T-helper 9 cell (primary cell): ENCODE measurements around the gene CHCHD1.
"Not testable (repeated sequence)": the region's sequence is repeated elsewhere in the genome, so short reads cannot be mapped to it uniquely, and the experiment has no call there.

Source experiments
- DNase-seq: peaks from one replicate; pipeline ENCODE4 v3.0.0-alpha.2; 2020
- total RNA-seq, 2 donors: gene quantifications; one replicate each; lab custom pipeline; 2026; lab: John Stamatoyannopoulos, UW

The CHCHD1 gene
- 8.4 to 24.4 reads per million in 2 donors for total RNA-seq

- peak; percentile 91 for DNase-seq
These were observed at the start of gene CHCHD1 for GRCh38 chr10:73781879-73782748. TSS of gene CHCHD1 (plus strand) at chr10:73782048. CDS start at chr10:73782076, 28 bp downstream.

- no peak for DNase-seq
These were observed 49.4 kb upstream of the CHCHD1 start for GRCh38 chr10:73732426-73732825.

- DNase-seq, result no peak
These were observed 48.8 kb upstream of the CHCHD1 start for GRCh38 chr10:73732931-73733623.

- no peak for DNase-seq
These were observed 47.7 kb upstream of the CHCHD1 start for GRCh38 chr10:73734028-73734720.

- no peak for DNase-seq
These were observed 47.0 kb upstream of the CHCHD1 start for GRCh38 chr10:73734796-73735305.

GRCh38 chr10:73740501-73741254, 41.2 kb upstream of the CHCHD1 start:
- not testable (repeated sequence) for DNase-seq

GRCh38 chr10:73742454-73742734, 39.5 kb upstream of the CHCHD1 start:
- DNase-seq, result no peak

- no peak for DNase-seq
These were observed 38.4 kb upstream of the CHCHD1 start for GRCh38 chr10:73743327-73743904.

- peak; percentile 92 for DNase-seq
These were observed 37.8 kb upstream of the CHCHD1 start, which contains the start of gene SEC24C for GRCh38 chr10:73743905-73744663. TSS of gene SEC24C (plus strand) at chr10:73744372. CDS start at chr10:73746833, 2,461 bp downstream.

- peak; percentile 41 for DNase-seq
These were observed 37.2 kb upstream of the CHCHD1 start for GRCh38 chr10:73744664-73744975.

- no peak for DNase-seq
These were observed 35.1 kb upstream of the CHCHD1 start for GRCh38 chr10:73746721-73747120.

GRCh38 chr10:73750819-73751218, 31.0 kb upstream of the CHCHD1 start:
- DNase-seq, result no peak

GRCh38 chr10:73756183-73756582, 25.7 kb upstream of the CHCHD1 start:
- DNase-seq, result no peak

GRCh38 chr10:73758704-73759511, 22.9 kb upstream of the CHCHD1 start:
- DNase-seq, result no peak

GRCh38 chr10:73759512-73760115, 22.2 kb upstream of the CHCHD1 start:
- peak; percentile 54 for DNase-seq

- DNase-seq, result no peak
These were observed 20.1 kb upstream of the CHCHD1 start for GRCh38 chr10:73761781-73762180.

- DNase-seq, result no peak
These were observed 18.9 kb upstream of the CHCHD1 start for GRCh38 chr10:73762915-73763314.

GRCh38 chr10:73763343-73763742, 18.5 kb upstream of the CHCHD1 start:
- no peak for DNase-seq

- DNase-seq, result no peak
These were observed 16.8 kb upstream of the CHCHD1 start for GRCh38 chr10:73765066-73765465.

- peak; percentile 54 for DNase-seq
These were observed 13.0 kb upstream of the CHCHD1 start for GRCh38 chr10:73768881-73769280.
